Activated CD8-positive, alpha-beta memory T cell treated with anti-CD3 and anti-CD28 coated beads, Interleukin-2, amount 50 U/mL, for 48 hours (primary cell): ENCODE data around the gene SV2B.

ENCODE experiments used
- DNase-seq: peaks from one replicate; pipeline ENCODE4 v3.0.0-alpha.2; 2020

SV2B gene

GRCh38 chr15:91142106-91142744, 42.2 kb downstream of the SV2B start:
- no peak for DNase-seq

- DNase-seq, result no peak
These were observed 42.9 kb downstream of the SV2B start for GRCh38 chr15:91142946-91143345.

- no peak for DNase-seq
These were observed 46.7 kb downstream of the SV2B start for GRCh38 chr15:91146728-91147127.

- DNase-seq, result no peak
These were observed 48.2 kb downstream of the SV2B start for GRCh38 chr15:91148243-91148642.

- DNase-seq, result no peak
These were observed 50.6 kb downstream of the SV2B start for GRCh38 chr15:91150502-91151160.

- no peak for DNase-seq
These were observed 51.9 kb downstream of the SV2B start for GRCh38 chr15:91151781-91152563.

- DNase-seq, result no peak
These were observed 53.0 kb downstream of the SV2B start for GRCh38 chr15:91152896-91153581.

- DNase-seq, result no peak
These were observed 53.9 kb downstream of the SV2B start for GRCh38 chr15:91153954-91154353.

GRCh38 chr15:91156175-91156726, 56.2 kb downstream of the SV2B start:
- DNase-seq, result no peak

GRCh38 chr15:91158415-91159394, 58.6 kb downstream of the SV2B start:
- no peak for DNase-seq

GRCh38 chr15:91165850-91166249, 65.8 kb downstream of the SV2B start:
- DNase-seq, result no peak

- no peak for DNase-seq
These were observed 68.4 kb downstream of the SV2B start for GRCh38 chr15:91168457-91168856.

GRCh38 chr15:91171334-91171733, 71.3 kb downstream of the SV2B start:
- no peak for DNase-seq

- no peak for DNase-seq
These were observed 82.0 kb downstream of the SV2B start for GRCh38 chr15:91182101-91182500.

GRCh38 chr15:91183596-91183995, 83.5 kb downstream of the SV2B start:
- DNase-seq, result no peak

GRCh38 chr15:91184441-91184840, 84.4 kb downstream of the SV2B start:
- no peak for DNase-seq

GRCh38 chr15:91186904-91187656, 87.0 kb downstream of the SV2B start:
- DNase-seq, result no peak

GRCh38 chr15:91192285-91192684, 92.2 kb downstream of the SV2B start:
- DNase-seq, result no peak

GRCh38 chr15:91192690-91193377, 92.8 kb downstream of the SV2B start:
- DNase-seq, result no peak

- no peak for DNase-seq
These were observed 93.3 kb downstream of the SV2B start for GRCh38 chr15:91193378-91193720.

- no peak for DNase-seq
These were observed 96.1 kb downstream of the SV2B start for GRCh38 chr15:91196127-91196526.
